HG03045 (cell line): ENCODE data around the gene C6orf89.
"Not testable (repeated sequence)": the region's sequence is repeated elsewhere in the genome, so short reads cannot be mapped to it uniquely, and the experiment has no call there.

Experiments
- ATAC-seq: cut with Tn5 transposase; IDR thresholded peaks from one replicate; pipeline ENCODE4 v1.9.1; 2021; ENCODE audit warnings: mild to moderate bottlenecking, moderate library complexity; ENCODE audit not compliant: unreplicated experiment

C6orf89 gene

DNA sequence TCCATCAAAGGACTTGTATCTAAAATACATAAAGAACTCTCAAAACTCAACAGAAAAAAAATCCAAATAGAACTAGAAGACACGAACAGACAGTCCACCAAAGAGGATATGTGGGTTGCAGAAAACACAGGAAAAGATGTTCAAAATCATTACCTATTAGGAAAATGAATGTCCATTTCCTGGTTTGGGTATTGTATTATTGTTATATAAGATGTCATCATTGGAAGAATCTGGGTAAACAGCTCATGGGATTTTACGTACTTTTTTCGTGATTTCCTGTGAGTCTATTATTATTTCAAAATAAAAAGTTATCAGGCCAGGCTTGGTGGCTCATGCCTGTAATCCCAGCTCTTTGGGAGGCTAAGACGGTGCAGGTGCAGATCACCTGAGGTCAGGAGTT, 59.5 kb downstream of the C6orf89 start:
- no peak for ATAC-seq

DNA sequence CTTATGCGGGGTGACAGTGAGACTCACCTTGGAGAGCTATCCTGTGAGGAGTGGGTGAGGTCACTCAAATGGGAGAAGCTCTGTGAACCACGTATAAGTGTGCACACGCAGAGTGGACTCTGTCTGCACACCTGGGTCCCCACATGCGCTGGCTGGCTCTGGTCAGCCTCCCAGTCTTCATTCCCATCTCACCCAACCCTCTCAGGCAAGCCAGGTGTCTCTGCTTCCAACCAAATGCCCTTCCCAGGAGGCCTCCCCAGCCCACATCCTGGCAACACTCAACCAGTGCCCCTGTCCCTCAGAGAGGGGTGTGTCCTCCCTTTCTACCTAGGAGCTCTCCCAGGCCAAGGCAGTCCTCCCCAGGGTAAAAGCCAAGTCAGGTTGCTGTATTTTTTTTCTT, 60.8 kb downstream of the C6orf89 start:
- no peak for ATAC-seq

DNA sequence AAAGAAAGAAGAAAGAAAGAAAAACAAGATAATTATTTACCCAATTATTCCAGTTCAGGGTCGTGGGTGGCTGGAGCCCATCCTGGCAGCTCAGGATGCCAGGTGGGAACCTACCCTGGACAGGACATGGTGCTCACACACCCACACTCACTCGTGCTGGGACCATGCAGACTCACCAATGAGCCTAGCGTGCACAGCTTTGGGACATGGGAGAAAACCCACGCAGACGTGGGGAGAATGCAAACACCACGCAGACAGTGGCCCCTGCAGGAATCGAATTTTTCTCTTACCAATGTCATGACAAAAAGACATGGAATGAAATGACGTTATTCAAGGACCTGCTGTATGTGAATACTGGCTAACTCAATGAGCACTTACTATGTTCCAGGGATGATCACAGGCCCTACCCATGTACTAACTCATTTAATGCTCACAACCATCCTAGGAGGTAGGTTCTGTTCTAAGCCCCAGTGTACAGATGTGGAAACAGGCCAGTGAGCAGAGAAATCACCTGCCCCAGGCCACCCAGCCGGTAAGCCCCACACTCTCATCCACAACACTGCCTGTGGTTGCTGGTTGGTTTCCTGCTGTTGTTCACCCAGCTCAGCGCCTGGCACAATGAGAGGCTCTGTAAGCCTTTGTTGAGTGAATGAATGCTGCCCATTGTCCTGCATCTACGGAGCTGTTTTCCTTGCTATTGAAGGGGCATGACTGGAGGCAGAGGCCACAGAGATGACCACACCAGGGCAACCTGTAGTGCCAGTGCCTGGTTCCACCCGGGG, 62.0 kb downstream of the C6orf89 start:
- no peak for ATAC-seq

DNA sequence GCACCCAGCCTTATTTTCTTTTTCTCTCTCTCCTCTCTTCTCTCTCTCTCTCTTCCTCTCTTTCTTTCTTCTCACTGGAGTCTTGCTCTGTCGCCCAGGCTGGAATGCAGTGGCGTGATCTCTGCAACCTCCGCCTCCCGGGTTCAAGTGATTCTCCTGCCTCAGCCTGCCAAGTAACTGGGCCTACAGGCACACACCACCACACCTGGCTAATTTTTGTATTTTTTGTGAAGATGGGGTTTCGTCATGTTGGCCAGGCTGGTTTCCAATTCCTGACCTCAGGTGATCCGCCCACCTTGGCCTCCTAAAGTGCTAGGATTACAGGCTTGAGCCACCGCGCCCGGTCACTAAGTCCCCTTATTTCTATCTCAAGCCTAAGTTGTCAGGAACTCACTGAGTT, 63.3 kb downstream of the C6orf89 start:
- not testable (repeated sequence) for ATAC-seq

DNA sequence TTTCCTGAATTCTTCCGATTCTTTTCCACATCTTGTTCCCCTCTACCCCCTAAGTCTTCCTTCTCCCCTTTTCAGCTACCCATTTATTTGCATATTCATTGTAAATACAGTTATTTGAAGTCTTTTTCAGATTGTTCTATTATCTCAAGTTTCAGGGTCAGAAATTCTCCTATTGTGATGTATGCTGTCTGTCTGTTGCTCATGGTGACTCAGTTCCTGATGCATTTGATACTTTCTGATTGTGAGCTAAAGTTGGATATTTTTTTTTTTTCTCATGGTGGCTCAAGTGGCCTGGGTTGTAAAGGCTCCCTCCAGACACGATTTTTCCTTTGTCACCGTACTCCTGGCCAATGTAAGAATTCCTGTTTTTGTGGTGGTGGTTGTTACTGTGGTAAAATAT, 63.9 kb downstream of the C6orf89 start:
- no peak for ATAC-seq

DNA sequence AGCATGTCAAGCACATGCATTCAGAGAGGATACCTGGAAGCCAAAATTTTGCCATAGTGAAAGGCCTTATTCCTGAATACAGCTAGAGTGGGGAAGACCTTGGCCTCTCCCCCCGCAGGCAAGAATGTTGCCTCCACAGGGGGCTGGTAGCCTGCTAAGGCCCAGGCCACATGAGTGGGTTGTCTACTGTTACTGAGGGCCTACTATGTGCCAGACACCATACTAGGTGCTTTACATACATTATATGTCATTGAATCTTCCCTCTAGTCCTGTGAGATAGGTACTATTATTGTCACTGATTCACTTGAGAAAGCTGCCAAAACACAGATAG, 68.1 kb downstream of the C6orf89 start:
- ATAC-seq = no peak

DNA sequence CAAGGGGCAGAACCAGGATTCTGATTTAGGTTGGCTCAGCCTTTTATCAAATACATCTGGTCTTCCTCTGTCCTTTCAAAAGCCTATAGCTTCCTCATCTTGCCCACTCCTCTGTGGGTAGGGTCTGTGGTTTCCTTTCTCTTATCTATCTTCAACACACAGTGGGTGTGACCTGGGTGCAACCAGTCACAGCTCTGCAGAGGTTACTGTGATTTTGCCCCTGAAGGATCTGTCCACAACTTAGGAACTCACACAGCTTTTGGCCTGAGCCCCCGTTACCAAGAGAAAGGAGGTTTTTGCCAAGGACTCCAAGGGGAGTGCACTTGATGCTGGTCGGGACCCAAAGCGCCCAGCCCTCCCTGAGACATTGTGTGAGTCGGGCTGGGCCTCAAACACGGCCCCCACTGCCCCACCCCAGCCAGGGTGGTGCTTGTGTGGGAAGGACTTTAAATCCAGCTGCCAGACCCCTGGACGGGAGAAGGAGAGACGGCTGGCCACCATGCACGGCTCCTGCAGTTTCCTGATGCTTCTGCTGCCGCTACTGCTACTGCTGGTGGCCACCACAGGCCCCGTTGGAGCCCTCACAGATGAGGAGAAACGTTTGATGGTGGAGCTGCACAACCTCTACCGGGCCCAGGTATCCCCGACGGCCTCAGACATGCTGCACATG, 68.6 kb downstream of the C6orf89 start, which contains the start of gene PI16:
Gene PI16 (plus strand): TSS at position 477 of the 670 bp plus-strand sequence. CDS start 23 bp downstream, at position 500.
- no peak for ATAC-seq

DNA sequence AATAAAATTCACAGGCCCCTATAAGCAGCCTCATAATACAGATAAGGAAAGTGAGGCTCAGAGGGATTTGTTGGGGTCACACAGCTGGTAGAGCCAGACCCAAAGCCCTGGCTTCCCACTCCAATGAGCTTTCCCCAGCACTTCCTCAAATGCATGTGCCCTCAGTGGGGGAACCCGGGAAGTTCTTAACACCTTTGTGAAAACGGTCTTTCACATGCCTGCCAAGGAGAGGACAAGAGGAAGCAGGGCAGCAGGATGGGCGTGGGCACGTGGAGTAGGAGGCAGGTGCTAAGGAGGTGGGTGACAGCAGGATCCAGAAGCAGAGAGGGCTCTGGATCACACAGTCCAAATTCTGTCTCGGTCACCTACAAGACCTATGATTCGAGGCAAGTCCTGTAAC, 69.4 kb downstream of the C6orf89 start:
- ATAC-seq = no peak

DNA sequence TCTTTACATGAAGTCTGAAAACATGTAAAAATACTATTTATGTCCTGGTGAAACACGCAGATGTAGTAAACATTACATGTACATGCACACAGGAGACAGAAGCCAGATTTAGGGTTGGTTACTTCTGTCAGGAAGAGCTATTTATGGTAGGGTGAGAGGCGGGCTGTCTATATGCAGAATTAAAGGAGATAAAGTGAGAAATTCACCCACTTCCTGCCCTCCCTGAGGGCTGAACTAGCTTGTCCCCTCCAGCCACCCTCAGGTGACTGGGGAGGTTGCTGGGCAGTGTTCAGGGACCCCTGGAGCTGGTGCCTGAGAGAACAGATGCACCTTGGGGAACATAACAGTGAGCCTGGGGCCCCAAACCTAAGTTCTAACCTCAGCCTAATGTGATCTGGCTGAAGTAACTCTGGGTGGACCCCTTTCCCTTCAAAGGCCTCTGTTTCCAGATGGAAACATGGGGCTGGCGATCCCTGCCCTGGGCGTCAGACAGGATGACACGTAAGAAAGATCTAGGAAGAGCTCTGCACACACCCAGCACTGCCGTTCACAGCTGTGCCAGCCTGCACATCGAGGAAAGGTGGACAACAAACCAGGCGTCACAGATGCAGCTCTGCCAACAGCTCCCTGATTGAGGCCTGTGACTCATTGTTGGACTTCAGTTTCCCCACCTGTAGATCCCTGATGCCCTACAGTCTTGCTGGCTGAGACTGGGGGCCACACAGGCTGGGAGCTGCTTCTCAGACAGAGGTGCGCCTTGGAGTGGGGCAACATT, 70.1 kb downstream of the C6orf89 start:
- no peak for ATAC-seq

DNA sequence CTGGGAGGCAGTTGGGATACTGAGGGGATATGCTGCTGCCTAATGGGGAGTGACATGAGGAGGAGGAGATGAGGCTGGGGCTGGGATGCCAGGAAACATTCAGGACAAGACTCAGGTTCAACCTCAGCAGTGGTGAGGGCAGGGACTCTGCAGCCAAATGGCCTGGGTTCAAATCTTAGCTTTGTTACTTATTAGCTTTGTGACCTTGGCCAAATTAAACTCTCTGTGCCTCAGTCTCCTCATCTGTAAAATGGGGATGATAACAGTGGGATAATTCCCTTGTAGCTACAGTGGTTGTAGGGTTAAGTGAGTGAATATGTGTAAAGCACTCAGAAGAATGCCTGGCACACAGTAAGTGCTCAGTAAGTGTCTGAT, 70.7 kb downstream of the C6orf89 start:
- ATAC-seq = no peak

DNA sequence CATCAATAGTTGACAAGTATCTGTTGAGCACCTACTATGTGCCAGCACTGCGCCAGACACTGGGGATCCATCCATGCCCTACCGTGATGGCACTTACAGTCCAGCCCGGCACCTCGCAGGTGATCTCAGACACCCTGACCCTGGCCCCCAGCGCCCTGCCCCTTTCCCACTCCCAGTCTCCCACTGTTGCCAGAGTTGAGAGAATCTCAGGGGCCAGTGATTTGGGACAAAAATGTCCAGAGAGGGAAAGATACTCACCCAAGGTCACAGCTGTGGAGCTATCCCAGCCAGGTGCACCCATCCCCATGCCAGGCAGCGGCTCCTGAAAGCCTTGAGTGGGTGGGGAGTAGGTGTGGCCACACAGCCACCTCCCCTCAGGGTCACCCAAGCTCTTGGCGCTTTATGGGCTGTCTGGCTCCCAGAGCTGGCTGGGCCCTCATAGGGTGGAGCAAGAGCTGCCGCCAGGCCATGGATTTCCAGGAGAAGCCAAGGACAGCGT, 72.1 kb downstream of the C6orf89 start:
- ATAC-seq = no peak

DNA sequence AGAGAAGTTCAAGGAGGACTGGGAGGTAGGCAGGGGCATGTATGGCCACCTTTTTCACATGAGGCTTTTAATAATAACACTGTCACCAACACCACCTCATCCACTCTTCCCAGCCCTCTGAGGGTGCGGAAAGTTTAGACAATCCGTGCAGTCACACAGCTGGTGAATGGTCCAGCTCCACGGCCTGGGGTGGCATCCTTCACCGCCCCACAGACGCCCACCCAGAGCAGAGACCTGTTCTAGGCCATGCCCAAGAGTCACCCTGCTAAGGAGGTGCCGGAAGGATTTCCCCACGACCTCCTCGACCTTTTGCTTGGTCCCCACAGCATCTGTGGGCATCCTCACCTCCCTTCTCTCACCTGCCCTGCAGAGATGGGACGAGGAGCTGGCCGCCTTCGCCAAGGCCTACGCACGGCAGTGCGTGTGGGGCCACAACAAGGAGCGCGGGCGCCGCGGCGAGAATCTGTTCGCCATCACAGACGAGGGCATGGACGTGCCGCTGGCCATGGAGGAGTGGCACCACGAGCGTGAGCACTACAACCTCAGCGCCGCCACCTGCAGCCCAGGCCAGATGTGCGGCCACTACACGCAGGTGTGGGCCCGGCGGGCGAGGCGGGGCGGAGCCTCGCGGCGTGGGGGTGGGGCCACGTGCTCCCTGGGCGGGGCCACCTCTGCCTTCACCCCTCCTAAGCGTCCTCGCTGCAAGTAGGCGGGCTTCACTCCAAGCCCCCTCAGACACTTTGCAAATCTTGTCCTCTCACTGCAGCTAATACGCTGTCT, 73.2 kb downstream of the C6orf89 start:
- no peak for ATAC-seq

DNA sequence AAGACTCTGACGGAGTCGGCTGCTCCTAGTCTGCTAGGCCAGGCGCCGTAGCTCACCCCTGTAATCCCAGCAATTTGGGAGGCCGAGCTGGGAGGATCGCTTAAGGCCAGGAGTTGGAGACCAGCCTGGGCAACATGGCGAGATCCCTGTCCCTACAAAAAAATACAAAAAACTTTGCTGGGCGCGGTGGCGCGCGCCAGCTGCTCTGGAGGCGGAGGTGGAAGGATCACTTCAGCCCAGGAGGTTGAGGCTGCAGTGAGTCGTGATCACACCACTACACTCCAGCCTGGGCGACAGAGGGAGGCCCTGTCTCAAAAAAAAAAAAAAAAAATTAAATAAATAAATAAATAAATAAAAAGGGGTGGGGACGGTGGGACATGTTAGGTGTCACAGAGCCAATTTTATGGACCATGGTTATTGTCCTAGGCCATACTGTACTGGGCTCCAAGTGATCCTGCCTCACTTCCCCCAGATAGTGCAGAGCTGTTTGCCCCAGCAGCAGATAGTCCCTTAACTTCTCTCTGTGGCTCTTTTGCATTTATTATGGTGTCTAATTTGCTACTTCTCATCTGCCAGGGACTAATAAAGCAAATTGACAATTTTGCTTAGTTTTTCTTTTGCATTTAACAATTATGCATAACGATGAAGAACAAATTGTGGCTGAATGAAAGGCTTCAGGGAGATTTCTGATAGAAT, 74.0 kb downstream of the C6orf89 start:
- no peak for ATAC-seq

DNA sequence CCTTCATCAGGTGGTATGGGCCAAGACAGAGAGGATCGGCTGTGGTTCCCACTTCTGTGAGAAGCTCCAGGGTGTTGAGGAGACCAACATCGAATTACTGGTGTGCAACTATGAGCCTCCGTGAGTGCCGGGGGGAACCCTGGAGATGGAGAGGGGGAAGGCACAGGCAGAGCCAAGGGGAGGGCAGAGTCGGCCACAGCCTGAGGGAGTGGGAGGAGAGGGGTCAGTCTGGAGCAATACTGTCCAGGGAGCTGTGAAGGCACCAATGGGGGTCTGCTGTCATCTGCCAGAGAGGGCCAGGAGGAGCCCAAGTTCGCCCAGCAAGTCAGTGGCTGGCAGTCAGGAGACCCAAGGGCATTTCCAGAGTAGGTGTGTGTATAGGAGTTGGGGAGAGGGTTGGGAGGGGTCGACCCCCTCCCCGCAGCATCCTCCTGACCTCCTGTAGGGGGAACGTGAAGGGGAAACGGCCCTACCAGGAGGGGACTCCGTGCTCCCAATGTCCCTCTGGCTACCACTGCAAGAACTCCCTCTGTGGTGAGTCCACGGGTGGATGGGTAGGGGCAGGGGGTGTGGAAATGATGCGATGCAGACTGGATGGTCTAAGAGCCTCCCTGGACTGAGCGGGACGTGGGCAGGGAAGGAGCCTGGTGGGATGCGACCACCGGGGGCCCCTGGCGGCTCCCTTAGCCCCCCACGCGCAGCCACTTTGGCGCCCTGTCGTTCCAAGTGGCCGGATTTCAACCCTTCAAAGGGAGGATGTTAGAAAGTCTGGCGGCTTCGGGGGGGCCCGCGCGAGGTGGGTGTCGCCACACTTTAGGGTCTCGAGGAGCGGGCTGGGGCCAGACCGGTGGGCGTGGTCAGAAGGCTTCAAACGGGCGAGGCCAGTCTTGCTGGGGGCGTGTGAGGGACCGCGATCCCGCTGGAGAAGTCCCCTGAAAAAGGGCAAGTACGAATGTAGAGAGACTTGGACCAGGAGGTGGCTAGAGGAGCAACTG, 76.0 kb downstream of the C6orf89 start:
- no peak for ATAC-seq

DNA sequence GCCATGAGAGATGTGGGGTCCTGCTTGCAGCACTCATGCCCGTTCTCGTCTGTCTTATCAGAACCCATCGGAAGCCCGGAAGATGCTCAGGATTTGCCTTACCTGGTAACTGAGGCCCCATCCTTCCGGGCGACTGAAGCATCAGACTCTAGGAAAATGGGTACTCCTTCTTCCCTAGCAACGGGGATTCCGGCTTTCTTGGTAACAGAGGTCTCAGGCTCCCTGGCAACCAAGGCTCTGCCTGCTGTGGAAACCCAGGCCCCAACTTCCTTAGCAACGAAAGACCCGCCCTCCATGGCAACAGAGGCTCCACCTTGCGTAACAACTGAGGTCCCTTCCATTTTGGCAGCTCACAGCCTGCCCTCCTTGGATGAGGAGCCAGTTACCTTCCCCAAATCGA, 77.1 kb downstream of the C6orf89 start:
- no peak for ATAC-seq

DNA sequence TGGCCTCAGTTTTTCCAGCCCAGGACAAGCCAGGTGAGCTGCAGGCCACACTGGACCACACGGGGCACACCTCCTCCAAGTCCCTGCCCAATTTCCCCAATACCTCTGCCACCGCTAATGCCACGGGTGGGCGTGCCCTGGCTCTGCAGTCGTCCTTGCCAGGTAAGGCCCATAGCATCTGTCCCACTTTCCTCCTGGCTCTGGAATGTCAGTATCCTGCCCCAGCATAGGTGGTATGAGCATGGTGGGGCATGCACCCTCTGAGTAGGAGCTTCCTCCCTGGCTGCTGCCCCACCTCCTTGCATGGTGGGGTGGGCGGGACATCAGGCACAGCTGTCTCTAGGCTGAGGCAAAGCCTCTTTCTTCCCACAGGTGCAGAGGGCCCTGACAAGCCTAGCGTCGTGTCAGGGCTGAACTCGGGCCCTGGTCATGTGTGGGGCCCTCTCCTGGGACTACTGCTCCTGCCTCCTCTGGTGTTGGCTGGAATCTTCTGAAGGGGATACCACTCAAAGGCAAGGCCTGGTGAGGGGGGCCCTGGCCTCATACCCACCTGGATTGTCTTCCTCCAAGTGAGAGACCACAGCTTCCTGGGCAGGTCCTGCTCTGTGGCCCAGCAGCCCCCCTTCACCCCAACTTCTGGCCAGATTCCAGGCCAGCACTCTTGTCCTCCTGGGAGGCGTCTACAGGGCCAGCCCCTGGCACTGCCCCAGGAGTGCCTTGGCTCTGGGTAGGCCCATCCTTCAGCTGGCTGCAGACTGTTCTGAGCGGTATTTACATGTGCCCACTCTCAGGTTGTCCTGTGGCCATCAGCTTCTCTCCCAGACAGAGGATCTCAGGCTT, 77.9 kb downstream of the C6orf89 start:
- no peak for ATAC-seq

DNA sequence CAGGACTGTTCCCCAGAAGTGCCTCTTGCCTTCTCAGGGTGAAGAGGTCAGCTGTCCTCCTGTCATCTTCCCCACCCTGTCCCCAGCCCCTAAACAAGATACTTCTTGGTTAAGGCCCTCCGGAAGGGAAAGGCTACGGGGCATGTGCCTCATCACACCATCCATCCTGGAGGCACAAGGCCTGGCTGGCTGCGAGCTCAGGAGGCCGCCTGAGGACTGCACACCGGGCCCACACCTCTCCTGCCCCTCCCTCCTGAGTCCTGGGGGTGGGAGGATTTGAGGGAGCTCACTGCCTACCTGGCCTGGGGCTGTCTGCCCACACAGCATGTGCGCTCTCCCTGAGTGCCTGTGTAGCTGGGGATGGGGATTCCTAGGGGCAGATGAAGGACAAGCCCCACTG, 78.6 kb downstream of the C6orf89 start:
- ATAC-seq = no peak

DNA sequence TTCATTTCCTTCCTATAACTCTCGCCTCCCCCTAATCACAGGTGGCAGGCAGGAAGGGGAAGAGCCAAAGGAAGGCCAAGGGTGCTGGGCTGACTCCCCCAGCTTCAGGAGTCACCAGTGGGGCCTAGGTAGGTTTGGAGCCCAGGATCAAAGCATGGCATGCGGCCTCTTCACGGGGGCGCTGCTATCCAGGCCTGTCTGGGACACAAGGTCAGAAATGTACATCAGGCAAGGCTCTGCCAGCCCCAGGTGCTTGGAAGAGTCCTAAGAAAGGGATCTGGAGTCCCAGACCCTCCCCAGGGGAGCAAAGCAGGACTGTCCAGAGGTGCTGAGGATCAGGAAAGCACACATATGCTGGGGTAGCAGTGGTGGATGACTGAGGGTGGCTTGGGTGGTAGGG, 79.2 kb downstream of the C6orf89 start:
- ATAC-seq = no peak
